ENCODE measurements around the gene CNST. TPM values are rescaled to one million over a fixed set of nuclear protein-coding genes. Genes with fewer than 3 reads are reported as not detected.
A peak's percentile ranks its signal among the peaks of the same experiment; 100 is the strongest.

Gene CNST
- polyA plus RNA-seq (ENCODE audit: insufficient read length in 4 of 4), result 10 to 100 TPM; 18.8 to 25.7 (median 23.6) TPM

- peak; percentile 94 to 98 (median 95) for DNase-seq (ENCODE audit: low read depth in 4 of 4, low spot score in 3 of 4)
Measured at GRCh38 chr1:246566128-246566812, at the start of gene CNST, which contains the start of gene TFB2M. Gene CNST, plus strand, starts transcription at chr1:246566456. Its CDS starts 25,107 bp downstream, at chr1:246591563. Gene TFB2M, minus strand, starts transcription at chr1:246566261. Its CDS starts 123 bp downstream, at chr1:246566138.

- DNase-seq (ENCODE audit: low read depth in 4 of 4, low spot score in 3 of 4), result no peak
Measured at GRCh38 chr1:246517391-246517790, 48.9 kb upstream of the CNST start.

- DNase-seq (ENCODE audit: low read depth in 4 of 4, low spot score in 3 of 4), result no peak
Measured at GRCh38 chr1:246518456-246519205, 47.6 kb upstream of the CNST start.

GRCh38 chr1:246519514-246519913, 46.7 kb upstream of the CNST start:
- DNase-seq (ENCODE audit: low read depth in 4 of 4, low spot score in 3 of 4), result no peak

GRCh38 chr1:246526380-246526779, 39.9 kb upstream of the CNST start:
- no peak for DNase-seq (ENCODE audit: low read depth in 4 of 4, low spot score in 3 of 4)

GRCh38 chr1:246526915-246527314, 39.3 kb upstream of the CNST start:
- DNase-seq (ENCODE audit: low read depth in 4 of 4, low spot score in 3 of 4), result no peak

GRCh38 chr1:246527402-246528088, 38.7 kb upstream of the CNST start:
- DNase-seq (ENCODE audit: low read depth in 4 of 4, low spot score in 3 of 4), result no peak

GRCh38 chr1:246528933-246529731, 37.1 kb upstream of the CNST start:
- no peak for DNase-seq (ENCODE audit: low read depth in 4 of 4, low spot score in 3 of 4)

GRCh38 chr1:246530482-246530881, 35.8 kb upstream of the CNST start:
- no peak for DNase-seq (ENCODE audit: low read depth in 4 of 4, low spot score in 3 of 4)

- no peak for DNase-seq (ENCODE audit: low read depth in 4 of 4, low spot score in 3 of 4)
Measured at GRCh38 chr1:246532519-246532918, 33.7 kb upstream of the CNST start.

GRCh38 chr1:246533371-246533905, 32.8 kb upstream of the CNST start:
- DNase-seq (ENCODE audit: low read depth in 4 of 4, low spot score in 3 of 4), result no peak

- no peak for DNase-seq (ENCODE audit: low read depth in 4 of 4, low spot score in 3 of 4)
Measured at GRCh38 chr1:246534114-246534513, 32.1 kb upstream of the CNST start.

GRCh38 chr1:246537441-246537840, 28.8 kb upstream of the CNST start:
- no peak for DNase-seq (ENCODE audit: low read depth in 4 of 4, low spot score in 3 of 4)

GRCh38 chr1:246537887-246538286, 28.4 kb upstream of the CNST start:
- no peak for DNase-seq (ENCODE audit: low read depth in 4 of 4, low spot score in 3 of 4)

- no peak for DNase-seq (ENCODE audit: low read depth in 4 of 4, low spot score in 3 of 4)
Measured at GRCh38 chr1:246540738-246541491, 25.3 kb upstream of the CNST start.

- no peak for DNase-seq (ENCODE audit: low read depth in 4 of 4, low spot score in 3 of 4)
Measured at GRCh38 chr1:246544001-246544400, 22.3 kb upstream of the CNST start.

GRCh38 chr1:246549665-246550064, 16.6 kb upstream of the CNST start:
- no peak for DNase-seq (ENCODE audit: low read depth in 4 of 4, low spot score in 3 of 4)

GRCh38 chr1:246550402-246550801, 15.9 kb upstream of the CNST start:
- DNase-seq (ENCODE audit: low read depth in 4 of 4, low spot score in 3 of 4), result no peak

GRCh38 chr1:246552110-246552509, 14.1 kb upstream of the CNST start:
- no peak for DNase-seq (ENCODE audit: low read depth in 4 of 4, low spot score in 3 of 4)

GRCh38 chr1:246554201-246554600, 12.1 kb upstream of the CNST start:
- no peak for DNase-seq (ENCODE audit: low read depth in 4 of 4, low spot score in 3 of 4)

Measured in right renal pelvis (tissue), 4 donors.